ENCODE measurements around the gene ZNF462.
"Not testable (repeated sequence)": the region's sequence is repeated elsewhere in the genome, so short reads cannot be mapped to it uniquely, and the experiment has no call there.

The ZNF462 gene

DNA sequence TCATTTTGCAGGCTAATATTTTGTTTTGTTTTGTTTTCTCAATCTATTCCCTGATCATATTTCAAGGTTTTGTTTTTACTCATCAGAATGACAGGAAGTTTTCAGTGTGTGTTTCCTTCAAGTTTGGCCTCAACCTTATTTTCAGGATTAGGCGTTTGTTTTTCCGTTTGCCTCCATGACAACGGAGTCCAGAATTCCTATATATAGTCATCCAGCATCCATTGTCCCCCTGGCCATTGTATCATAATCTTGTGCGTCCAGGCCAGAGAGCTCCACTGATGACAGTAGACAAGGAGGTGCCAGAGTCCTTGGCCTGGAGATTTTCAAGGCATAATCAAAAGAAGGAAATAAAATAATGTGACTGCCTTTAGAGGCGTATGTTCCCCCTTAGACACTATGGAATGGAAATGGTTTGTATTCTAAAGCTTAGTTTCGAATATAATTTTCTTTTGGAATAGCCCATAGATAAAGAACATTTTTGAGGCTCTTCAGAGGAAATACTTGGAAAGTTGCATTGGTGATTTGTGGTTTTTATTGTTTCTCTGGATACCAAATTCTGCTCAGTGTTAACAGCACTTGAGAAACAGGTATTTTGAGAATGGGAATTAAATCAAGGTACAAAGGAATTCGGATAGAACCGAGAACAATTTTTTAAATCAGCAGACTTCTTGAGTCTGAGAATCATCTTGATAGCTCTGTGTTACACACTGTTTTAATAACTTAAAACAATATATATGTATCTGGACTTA is 99.8 kb downstream of the ZNF462 start:
- peak; percentile 22 for DNase-seq

GRCh38 chr9:106963684-106964083 is 100.7 kb downstream of the ZNF462 start:
- no peak for DNase-seq

DNA sequence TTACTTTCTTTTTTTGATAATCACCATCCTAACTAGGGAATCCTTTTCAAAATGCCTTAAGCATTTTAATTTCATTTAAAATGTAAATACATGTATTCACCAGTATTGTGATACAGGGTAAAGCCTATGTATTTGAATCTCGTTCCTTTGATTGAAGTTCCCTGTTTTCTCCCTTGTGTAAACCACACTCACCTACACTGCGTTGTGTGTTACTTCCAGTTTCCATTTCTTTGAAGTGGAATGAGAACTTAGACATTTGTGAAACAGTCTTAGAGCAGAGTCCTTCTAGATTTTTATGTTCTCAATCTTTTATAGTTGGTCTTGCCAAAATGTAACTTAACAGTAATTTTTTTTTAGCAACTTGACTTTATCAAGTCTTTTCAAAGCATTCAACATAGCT is 101.4 kb downstream of the ZNF462 start:
- DNase-seq, result no peak

- no peak for DNase-seq
Observed at GRCh38 chr9:106964822-106965525, 102.0 kb downstream of the ZNF462 start.

GRCh38 chr9:106966481-106966880 is 103.5 kb downstream of the ZNF462 start:
- DNase-seq, result no peak

DNA sequence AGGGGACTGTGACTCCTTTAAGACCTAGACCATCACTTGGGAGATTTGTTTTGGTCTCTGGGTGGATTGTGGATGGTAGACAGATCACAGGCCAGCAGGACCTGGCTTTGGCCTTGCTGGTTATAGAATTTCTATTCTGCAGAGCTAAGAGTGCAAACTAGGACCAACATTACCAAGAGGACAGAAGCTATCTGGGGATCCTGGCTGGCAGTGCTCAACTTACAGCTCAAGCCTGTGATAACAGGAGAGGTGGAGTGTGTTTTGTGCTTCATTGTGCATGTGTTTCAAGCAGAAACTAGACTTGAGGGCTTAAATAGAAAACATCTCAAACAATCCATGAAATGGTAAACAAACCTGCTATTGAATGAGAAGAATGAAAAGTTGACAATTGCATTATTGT is 106.7 kb downstream of the ZNF462 start:
- no peak for DNase-seq

- DNase-seq, result peak; percentile 66
Observed at GRCh38 chr9:106970219-106970975, 107.4 kb downstream of the ZNF462 start.

GRCh38 chr9:106970976-106971457 is 108.1 kb downstream of the ZNF462 start:
- DNase-seq, result no peak

- no peak for DNase-seq
Observed at GRCh38 chr9:106972082-106972481, 109.1 kb downstream of the ZNF462 start.

- DNase-seq, result no peak
Observed at GRCh38 chr9:106974341-106974740, 111.4 kb downstream of the ZNF462 start.

DNA sequence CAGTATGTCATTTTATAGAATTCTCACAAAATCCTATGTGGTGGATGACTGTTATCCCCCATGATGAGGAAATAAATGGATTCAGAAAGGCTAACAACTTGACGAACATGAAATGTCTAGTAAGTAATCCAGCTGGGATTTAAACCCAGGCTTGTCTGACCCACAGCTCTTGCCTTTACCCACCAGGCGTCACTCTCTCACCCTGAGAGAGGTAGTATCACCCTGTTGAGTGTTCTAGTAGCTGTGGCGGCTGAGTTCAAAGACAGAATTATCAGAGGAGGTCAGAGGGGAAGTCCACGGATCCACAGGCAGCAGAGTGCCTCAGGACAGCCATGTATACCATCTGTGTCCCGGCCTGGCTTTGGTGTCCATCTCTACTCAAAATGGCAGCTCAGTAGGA is 113.8 kb downstream of the ZNF462 start:
- DNase-seq, result no peak

GRCh38 chr9:106980551-106981101 is 117.7 kb downstream of the ZNF462 start:
- DNase-seq, result no peak

DNA sequence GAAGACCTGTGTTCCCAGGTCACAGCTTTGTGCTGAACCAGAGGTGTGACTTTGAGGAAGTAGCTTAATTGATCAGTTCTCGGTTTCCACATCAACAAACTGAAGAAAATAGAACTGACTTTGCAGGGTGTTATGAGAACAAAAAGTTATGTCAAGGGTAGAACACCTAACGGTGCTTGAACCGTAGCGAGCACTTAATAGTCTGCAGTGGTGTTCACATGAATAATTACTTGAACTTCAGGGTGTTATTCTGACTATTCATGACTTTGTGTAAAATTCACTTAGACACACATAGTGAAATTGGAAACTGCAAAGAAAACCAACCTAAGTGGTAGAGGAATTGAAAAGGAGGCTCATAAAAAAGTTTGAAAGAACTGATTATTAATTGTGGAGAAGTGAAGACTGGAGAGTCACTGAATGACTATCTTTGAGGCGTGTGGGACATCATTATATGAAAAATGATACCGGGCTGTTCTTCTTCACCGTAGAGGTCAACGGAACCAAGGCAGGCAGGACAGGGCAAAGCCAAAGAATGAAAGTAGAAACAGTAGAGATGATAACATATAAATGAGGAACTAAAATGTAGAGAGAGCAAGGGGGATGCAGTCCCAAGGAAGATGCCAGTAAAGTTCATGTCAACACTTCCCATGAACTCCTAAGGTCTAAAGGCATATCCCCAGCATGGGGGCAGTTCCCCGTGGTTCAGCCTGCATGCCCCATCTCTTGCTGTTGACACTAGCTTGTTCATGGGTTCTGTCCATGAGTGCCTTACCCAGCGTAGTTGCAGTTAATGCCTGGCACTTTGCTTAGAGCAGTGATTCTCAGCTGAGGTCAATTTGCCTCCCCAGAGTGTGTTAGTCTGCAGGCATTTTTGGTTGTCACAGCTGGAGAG is 118.7 kb downstream of the ZNF462 start:
- DNase-seq, result no peak

DNA sequence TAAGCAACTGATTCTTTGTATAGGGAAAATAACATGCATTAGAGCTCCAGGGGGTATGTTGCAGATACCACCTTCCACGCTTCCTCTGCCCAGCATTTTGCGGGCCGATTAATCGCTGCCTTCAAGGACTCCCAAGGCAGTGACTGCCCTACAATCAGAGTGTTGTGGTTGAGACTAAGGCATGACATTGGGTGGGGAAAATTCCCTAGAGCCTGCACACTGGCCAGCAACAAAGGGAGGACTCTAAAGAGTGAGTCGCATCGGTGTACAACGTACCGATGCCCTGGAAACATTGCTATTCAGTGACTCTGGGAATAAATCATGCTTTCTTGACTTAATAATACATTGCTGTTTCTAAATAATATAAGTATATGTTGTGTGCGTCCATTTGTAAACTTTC is 119.7 kb downstream of the ZNF462 start:
- no peak for DNase-seq

DNA sequence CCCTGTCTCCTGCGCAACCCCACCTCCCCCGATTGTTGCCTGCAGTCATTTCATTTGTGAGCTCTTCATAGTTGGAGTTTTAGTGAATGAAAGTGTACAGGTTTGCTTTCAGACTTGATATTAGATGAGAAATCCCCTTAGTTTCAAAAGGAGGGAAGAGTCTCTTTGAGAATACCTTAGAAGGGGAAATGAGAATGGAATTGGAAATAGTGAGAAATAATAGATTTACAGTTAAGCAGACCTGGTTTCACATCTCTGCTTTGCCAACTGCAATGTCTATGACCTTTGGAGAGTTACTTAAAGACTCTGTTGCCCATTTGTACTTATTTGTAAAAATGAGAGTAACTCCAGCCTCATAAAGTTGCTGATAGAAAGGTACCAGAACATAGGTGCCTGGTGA is 120.4 kb downstream of the ZNF462 start:
- DNase-seq, result no peak

DNA sequence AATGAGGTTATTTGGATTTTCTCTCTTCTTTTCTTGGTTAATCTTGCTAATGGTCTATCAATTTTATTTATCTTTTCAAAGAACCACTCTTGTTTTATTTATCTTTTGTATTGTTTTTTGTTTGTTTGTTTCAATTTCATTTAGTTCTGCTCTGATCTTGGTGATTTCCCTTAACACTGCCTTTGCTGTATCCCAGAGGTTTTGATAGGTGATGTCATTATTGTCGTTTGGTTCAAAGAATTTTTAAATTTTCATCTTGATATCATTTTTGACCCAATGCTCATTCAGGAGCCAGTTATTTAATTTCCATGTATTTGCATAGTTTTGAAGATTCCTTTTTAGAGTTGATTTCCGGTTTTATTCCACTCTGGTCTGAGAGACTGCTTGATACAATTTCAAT is 126.9 kb downstream of the ZNF462 start:
- DNase-seq, result not testable (repeated sequence)

DNA sequence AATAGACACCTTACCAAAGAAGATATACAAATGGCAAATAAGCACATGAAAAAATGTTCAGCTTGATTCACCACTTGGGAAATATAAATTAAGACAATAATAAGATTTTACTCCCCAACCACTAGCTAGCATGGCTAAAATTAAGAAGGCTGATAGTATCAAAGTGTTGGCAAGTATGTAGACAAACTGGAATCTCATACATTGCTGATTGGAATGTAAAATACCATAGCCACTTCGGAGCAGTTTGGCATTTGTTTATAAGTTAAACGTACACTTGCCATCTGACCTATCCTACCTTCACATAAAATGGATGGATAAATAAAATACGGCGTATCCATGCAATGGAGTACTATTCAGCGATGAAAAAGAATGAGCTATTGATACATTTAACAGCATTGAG is 129.2 kb downstream of the ZNF462 start:
- no peak for DNase-seq

GRCh38 chr9:106993603-106994002 is 130.6 kb downstream of the ZNF462 start:
- no peak for DNase-seq

DNA sequence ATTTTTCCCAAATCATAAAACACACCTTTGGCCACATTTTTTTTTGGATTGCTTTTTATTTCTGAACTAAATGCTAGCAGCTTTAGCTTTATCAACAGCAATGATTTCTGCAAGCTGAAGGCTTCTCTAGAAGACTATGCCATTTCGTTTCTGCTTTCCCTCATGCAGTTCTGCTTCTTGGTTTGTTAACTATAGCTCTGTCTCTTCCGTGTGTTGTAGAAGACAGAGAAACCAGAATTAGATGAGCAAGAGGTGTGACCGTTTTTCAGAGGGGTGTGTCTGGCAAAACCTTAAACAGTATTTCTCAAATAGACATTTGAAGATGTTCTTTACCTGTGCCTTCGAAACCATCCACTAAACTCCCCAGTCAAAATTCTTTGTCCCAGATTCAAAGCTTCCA is 131.5 kb downstream of the ZNF462 start:
- DNase-seq, result no peak

DNA sequence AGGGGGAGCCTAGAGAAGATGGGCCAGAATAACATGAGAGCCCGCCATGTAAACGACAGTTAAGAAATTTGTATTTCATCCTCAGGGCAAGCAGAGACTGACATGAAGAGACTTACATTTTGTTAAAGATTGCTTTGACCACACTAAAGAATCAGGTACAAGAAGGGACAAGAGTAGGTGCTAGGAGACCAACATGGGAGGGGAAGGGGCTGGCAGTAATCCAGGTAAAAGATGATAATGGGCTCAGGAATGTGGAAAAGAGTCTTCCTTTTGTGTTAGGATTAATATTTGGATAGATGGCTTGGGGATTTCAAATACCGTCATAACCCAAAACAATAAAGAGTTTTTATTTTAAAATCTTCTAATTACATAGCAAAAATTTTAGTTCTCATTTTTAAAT is 137.3 kb downstream of the ZNF462 start:
- DNase-seq, result no peak

- DNase-seq, result no peak
Observed at GRCh38 chr9:107005201-107005600, 142.2 kb downstream of the ZNF462 start.

GRCh38 chr9:107007402-107007801 is 144.4 kb downstream of the ZNF462 start:
- DNase-seq, result no peak

All from fibroblast of skin of scalp (primary cell).